Adipocyte (in vitro differentiated cells): ENCODE data around the gene OR2A5.
"Not testable (repeated sequence)": the region's sequence is repeated elsewhere in the genome, so short reads cannot be mapped to it uniquely, and the experiment has no call there.

Experiments
- DNase-seq: peaks from one replicate; pipeline ENCODE4 v3.0.0-alpha.2; 2015; ENCODE audit warnings: low read depth
- H3K27me3 ChIP-seq: replicated peaks from 2 replicates; pipeline ENCODE4 v1.7.0; 2013; ENCODE audit warnings: mild to moderate bottlenecking, low read length, moderate library complexity; ENCODE audit not compliant: control insufficient read depth, insufficient read depth
- H3K36me3 ChIP-seq: 2 replicates; pipeline ENCODE4 v1.7.0; 2013; ENCODE audit warnings: low read length, mild to moderate bottlenecking, moderate library complexity; ENCODE audit not compliant: control insufficient read depth, insufficient read depth, severe bottlenecking
- H3K4me1 ChIP-seq: 2 replicates; pipeline ENCODE4 v1.7.0; 2013; ENCODE audit warnings: mild to moderate bottlenecking, low read length, moderate library complexity; ENCODE audit not compliant: control insufficient read depth, insufficient read depth
- H3K4me3 ChIP-seq: 2 replicates; pipeline ENCODE4 v1.7.0; 2013; ENCODE audit warnings: mild to moderate bottlenecking, low read length, moderate library complexity
- H3K9ac ChIP-seq: 2 replicates; pipeline ENCODE4 v1.7.0; 2013; ENCODE audit warnings: mild to moderate bottlenecking, low read length, moderate library complexity
- H3K9me3 ChIP-seq: 2 replicates; pipeline ENCODE4 v1.7.0; 2013; ENCODE audit warnings: mild to moderate bottlenecking, low read length, moderate library complexity; ENCODE audit not compliant: control insufficient read depth

The OR2A5 gene

GRCh38 chr7:144035385-144035784, 13.4 kb upstream of the OR2A5 start:
- Histone ChIP-seq H3K4me1 (no peaks in the 10 kb centered on the region), H3K9me3 (no peaks in the 10 kb centered on the region)
- no peak for DNase-seq

DNA sequence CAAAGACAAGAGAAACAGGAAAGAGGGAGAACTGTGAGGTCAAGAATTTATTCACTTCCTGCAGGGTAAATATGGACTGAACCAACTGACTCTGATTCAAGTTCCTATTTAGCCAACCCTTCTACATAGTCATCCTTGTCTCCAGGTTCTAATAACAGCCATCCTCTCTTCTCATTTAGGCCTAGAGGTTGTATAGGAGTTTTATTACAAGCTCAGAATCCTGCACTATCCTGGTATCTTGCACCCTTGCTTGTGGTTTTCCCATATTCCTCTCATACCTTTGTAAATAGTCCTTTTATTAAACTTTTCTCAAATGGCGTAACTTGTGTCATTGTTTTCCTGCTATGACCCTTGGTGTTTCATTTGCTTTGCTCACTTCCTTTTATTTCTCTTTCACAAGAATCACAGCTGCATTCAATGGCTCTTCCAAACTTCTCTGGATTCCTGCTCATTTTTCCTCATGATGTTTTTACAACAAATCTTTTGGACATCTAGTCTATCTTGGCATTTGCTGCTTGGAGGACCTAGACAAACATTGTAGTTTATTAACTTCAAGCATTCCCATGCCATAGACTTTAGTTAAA, 12.4 kb upstream of the OR2A5 start:
- no peaks in the 10 kb centered on the region for H3K9me3 ChIP-seq
- H3K4me3 ChIP-seq: no peak overlapping the region
- no peak overlapping the region for H3K9ac ChIP-seq
- H3K4me1 ChIP-seq: no peaks in the 10 kb centered on the region
- H3K27me3 ChIP-seq: no peaks in the 10 kb centered on the region
- DNase-seq: no peak
- H3K36me3 ChIP-seq: no peaks in the 10 kb centered on the region

More at GRCh38 chr7:144035385-144035784, 13.4 kb upstream of the OR2A5 start:
- no peaks in the 10 kb centered on the region for H3K27me3 ChIP-seq
- no peak overlapping the region for H3K4me3 ChIP-seq
- no peak overlapping the region for H3K9ac ChIP-seq
- no peaks in the 10 kb centered on the region for H3K36me3 ChIP-seq

DNA sequence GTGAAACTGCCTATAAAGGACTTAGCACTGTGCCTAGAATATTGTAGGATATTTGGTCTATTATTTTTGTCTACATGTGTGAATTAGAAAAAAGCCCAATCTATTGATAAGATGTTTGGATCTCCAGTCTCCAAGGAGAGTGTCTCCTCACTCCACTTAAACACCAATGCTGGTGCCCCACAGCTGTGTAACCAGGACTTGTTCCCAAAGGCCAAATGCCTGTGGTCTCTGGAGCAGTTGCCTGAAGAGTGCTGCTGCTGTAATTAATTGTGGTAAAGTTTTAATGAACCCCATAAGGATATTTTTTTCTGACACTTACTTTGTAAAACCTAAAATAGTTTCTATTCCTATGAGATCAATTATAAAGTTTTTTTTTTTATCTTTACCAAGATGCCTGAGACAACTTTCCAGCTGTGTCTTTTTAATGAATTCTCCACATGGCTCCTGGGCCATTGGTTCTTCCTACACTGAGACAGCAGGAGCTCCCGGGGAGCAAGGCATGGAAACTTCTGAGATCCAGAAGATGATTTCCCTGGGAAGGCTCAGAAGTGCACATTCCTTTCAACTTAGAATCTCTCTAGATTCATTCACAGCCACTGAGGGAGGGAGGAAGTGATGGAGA, 11.2 kb upstream of the OR2A5 start:
- H3K4me3 ChIP-seq: no peak overlapping the region
- H3K27me3 ChIP-seq: no peaks in the 10 kb centered on the region
- no peaks in the 10 kb centered on the region for H3K9me3 ChIP-seq
- no peaks in the 10 kb centered on the region for H3K36me3 ChIP-seq
- no peaks in the 10 kb centered on the region for H3K4me1 ChIP-seq
- no peak overlapping the region for H3K9ac ChIP-seq
- DNase-seq: no peak

DNA sequence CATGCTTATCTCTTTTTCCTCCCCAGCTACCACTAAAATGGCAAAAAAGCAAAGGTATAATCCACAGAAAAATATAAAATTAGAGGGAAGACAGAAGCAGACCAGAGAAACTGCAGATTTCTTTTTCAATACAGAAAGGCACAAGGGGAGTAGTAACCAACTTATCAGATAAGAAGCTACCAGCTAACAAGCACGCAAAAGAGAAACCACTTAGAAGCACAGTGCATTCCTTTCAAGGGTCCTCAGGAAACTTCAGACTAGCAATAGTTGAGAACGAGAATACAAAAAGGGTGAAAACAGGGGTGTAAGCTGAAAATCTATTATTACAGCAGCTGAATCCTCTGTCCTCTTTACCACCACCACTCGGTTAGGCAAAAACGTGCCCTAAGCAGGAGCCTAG, 9.9 kb upstream of the OR2A5 start:
- H3K9me3 ChIP-seq: no peaks in the 10 kb centered on the region

GRCh38 chr7:144049491-144049890, 743 bp downstream of the OR2A5 start:
- no peaks in the 10 kb centered on the region for H3K36me3 ChIP-seq
- no peak overlapping the region for H3K4me3 ChIP-seq
- no peaks in the 10 kb centered on the region for H3K4me1 ChIP-seq
- DNase-seq: no peak
- peaks cover 11% of the 10 kb centered on the region for H3K9me3 ChIP-seq
- H3K27me3 ChIP-seq: no peaks in the 10 kb centered on the region
- no peak overlapping the region for H3K9ac ChIP-seq

More for the DNA sequence above, 9.9 kb upstream of the OR2A5 start:
- Histone ChIP-seq H3K27me3 (no peaks in the 10 kb centered on the region), H3K4me3 (no peak overlapping the region), H3K9ac (no peak overlapping the region), H3K4me1 (no peaks in the 10 kb centered on the region), H3K36me3 (no peaks in the 10 kb centered on the region)
- peak; percentile 19 for DNase-seq

GRCh38 chr7:144050093-144050492, 1.3 kb downstream of the OR2A5 start:
- no peak overlapping the region for H3K4me3 ChIP-seq
- no peaks in the 10 kb centered on the region for H3K36me3 ChIP-seq
- H3K9ac ChIP-seq: no peak overlapping the region
- no peak for DNase-seq
- H3K4me1 ChIP-seq: no peaks in the 10 kb centered on the region
- peaks cover 15% of the 10 kb centered on the region for H3K9me3 ChIP-seq
- H3K27me3 ChIP-seq: no peaks in the 10 kb centered on the region

DNA sequence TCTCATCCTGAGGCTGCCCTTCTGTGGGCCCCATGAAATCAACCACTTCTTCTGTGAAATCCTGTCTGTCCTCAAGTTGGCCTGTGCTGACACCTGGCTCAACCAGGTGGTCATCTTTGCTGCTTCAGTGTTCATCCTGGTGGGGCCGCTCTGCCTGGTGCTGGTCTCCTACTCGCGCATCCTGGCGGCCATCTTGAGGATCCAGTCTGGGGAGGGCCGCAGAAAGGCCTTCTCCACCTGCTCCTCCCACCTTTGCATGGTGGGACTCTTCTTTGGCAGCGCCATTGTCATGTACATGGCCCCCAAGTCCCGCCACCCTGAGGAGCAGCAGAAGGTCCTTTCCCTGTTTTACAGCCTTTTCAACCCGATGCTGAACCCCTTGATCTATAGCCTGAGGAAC, 2.1 kb downstream of the OR2A5 start:
- not testable (repeated sequence) for H3K36me3 ChIP-seq, H3K27me3 ChIP-seq, H3K4me1 ChIP-seq, H3K9ac ChIP-seq, H3K4me3 ChIP-seq, DNase-seq
- peaks cover 15% of the 10 kb centered on the region for H3K9me3 ChIP-seq

- Histone ChIP-seq H3K27me3 (no peaks in the 10 kb centered on the region), H3K4me1 (no peaks in the 10 kb centered on the region), H3K4me3 (no peak overlapping the region), H3K9ac (no peak overlapping the region), H3K9me3 (peaks cover 15% of the 10 kb centered on the region), H3K36me3 (no peaks in the 10 kb centered on the region)
- DNase-seq: peak; percentile 40
Measured at GRCh38 chr7:144057954-144058353, 9.2 kb downstream of the OR2A5 start.

DNA sequence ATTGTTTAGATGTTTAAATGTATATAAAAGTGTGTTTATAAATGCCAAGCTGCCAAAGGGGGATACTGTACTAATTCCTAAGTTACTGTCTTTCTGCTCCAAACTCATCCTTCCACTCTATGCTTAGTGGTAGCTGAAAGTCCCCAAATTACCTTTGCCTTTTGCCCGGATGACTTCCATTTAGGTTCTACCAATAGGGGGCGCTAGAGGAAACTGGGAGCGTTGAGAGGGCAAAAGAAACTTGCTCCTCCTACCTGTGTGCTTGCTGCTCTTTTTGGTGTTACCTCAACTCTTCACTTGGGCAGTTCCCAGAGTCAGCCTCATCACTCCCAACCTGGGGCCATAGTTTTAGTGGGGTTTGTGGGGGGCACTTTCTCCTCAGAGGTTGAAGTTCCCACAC, 15.0 kb downstream of the OR2A5 start:
- Histone ChIP-seq H3K9ac (no peak overlapping the region), H3K4me1 (no peaks in the 10 kb centered on the region), H3K27me3 (no peaks in the 10 kb centered on the region), H3K4me3 (no peak overlapping the region), H3K9me3 (no peaks in the 10 kb centered on the region), H3K36me3 (no peaks in the 10 kb centered on the region)
- DNase-seq: no peak

- Histone ChIP-seq H3K36me3 (no peaks in the 10 kb centered on the region), H3K9me3 (no peaks in the 10 kb centered on the region), H3K4me3 (no peak within 1 kb of the TSS), H3K9ac (no peak within 1 kb of the TSS), H3K4me1 (no peaks in the 10 kb centered on the region), H3K27me3 (no peaks in the 10 kb centered on the region)
- no peak for DNase-seq
Measured at GRCh38 chr7:144069511-144069910, 20.8 kb downstream of the OR2A5 start, which contains the start of gene OR2A25. Gene OR2A25, plus strand, starts transcription at chr7:144069811. Its CDS starts 4,409 bp downstream, at chr7:144074220.

GRCh38 chr7:144069953-144070352, 21.2 kb downstream of the OR2A5 start:
- DNase-seq: no peak
- Histone ChIP-seq H3K9ac (no peak overlapping the region), H3K36me3 (no peaks in the 10 kb centered on the region), H3K27me3 (no peaks in the 10 kb centered on the region), H3K4me3 (no peak overlapping the region), H3K4me1 (no peaks in the 10 kb centered on the region), H3K9me3 (no peaks in the 10 kb centered on the region)

DNA sequence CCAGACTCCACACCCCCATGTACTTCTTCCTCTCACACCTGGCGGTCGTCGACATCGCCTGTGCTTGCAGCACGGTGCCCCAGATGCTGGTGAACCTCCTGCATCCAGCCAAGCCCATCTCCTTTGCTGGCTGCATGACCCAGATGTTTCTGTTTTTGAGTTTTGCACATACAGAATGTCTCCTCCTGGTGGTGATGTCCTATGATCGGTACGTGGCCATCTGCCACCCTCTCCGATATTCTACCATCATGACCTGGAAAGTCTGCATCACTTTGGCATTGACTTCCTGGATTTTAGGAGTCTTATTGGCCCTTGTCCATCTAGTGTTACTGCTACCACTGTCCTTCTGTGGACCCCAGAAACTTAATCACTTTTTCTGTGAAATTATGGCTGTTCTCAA, 25.6 kb downstream of the OR2A5 start:
- Histone ChIP-seq H3K4me3 (no peak overlapping the region), H3K9me3 (no peaks in the 10 kb centered on the region), H3K36me3 (no peaks in the 10 kb centered on the region), H3K9ac (no peak overlapping the region), H3K27me3 (no peaks in the 10 kb centered on the region), H3K4me1 (no peaks in the 10 kb centered on the region)
- DNase-seq: no peak
